ENCODE data around the gene MAML2. TPM values are rescaled to one million over a fixed set of nuclear protein-coding genes. Genes with fewer than 3 reads are reported as not detected.

Gene MAML2
- total RNA-seq, 1 experiment from 2014 or later, result 2.7 TPM

DNA sequence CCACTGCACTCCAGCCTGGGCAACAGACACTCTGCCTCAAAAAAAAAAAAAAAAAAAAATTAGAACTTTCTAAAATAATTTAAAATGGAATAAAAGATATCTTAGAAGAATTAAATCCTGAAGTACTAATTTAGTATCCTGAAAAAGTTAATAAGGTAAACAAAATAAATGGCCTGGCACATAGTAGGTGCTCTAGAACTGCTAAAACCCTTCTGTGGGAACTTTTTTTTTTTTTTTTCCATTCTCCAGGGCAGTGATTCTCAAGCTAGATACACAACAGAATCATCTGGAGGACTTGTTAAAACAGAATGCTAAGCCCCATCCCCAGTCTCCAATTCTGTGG is 65.3 kb downstream of the MAML2 start:
- H2AFZ ChIP-seq (ENCODE audit: low read length), result no peak overlapping the region
- no peak overlapping the region for H4K91ac ChIP-seq (ENCODE audit: insufficient read length, low read depth, low read length)
- no peak overlapping the region for H2BK15ac ChIP-seq (ENCODE audit: low read depth, low read length)
- H3K4ac ChIP-seq (ENCODE audit: low read depth, low read length), result no peak overlapping the region
- no peak overlapping the region for H3K14ac ChIP-seq (ENCODE audit: insufficient read depth, low read length)
- no peak overlapping the region for H2BK12ac ChIP-seq (ENCODE audit: insufficient read length, low read depth, low read length)
- H4K20me1 ChIP-seq (ENCODE audit: control insufficient read depth, insufficient read depth, insufficient read length), result no peaks in the 10 kb centered on the region
- H3T11ph ChIP-seq (ENCODE audit: low read length), result no peak overlapping the region
- peaks cover 36 to 37% of the 10 kb centered on the region in 2 experiments for H3K4me1 Mint-ChIP-seq
- H4K8ac ChIP-seq (replicated peaks; ENCODE audit: insufficient read length, low read depth, low read length), result no peak overlapping the region
- H3K9ac ChIP-seq (ENCODE audit: extremely low read depth, insufficient read length, low read length), result no peak overlapping the region
- no peak overlapping the region for H3K4me2 ChIP-seq (ENCODE audit: insufficient read depth, insufficient read length, low read length)
- no peaks in the 10 kb centered on the region for H3K27me3 ChIP-seq (ENCODE audit: insufficient read depth, low read length)
- no peaks in the 10 kb centered on the region for H3K36me3 Mint-ChIP-seq (ENCODE audit: insufficient read depth in 1 of 3, low read depth in 3 of 3)
- H3K9me3 Mint-ChIP-seq, result no peaks in the 10 kb centered on the region
- TF ChIP-seq, protein P1, sequence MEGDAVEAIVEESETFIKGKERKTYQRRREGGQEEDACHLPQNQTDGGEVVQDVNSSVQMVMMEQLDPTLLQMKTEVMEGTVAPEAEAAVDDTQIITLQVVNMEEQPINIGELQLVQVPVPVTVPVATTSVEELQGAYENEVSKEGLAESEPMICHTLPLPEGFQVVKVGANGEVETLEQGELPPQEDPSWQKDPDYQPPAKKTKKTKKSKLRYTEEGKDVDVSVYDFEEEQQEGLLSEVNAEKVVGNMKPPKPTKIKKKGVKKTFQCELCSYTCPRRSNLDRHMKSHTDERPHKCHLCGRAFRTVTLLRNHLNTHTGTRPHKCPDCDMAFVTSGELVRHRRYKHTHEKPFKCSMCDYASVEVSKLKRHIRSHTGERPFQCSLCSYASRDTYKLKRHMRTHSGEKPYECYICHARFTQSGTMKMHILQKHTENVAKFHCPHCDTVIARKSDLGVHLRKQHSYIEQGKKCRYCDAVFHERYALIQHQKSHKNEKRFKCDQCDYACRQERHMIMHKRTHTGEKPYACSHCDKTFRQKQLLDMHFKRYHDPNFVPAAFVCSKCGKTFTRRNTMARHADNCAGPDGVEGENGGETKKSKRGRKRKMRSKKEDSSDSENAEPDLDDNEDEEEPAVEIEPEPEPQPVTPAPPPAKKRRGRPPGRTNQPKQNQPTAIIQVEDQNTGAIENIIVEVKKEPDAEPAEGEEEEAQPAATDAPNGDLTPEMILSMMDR (conservative IDR thresholded peaks at IDR 0.05), result no peak
- H3K18ac ChIP-seq (ENCODE audit: insufficient read length, low read depth, low read length), result no peak overlapping the region
- H3K9me3 ChIP-seq (ENCODE audit: control insufficient read depth, low read depth, low read length), result no peaks in the 10 kb centered on the region
- no peak overlapping the region for H3K56ac ChIP-seq (ENCODE audit: insufficient read length, low read depth, low read length)
- no peak overlapping the region for H2BK20ac ChIP-seq (ENCODE audit: low read depth, low read length, poor library complexity, severe bottlenecking)
- H3K27me3 Mint-ChIP-seq (ENCODE audit: low read depth), result no peaks in the 10 kb centered on the region
- no peaks in the 10 kb centered on the region for H3K23me2 ChIP-seq (ENCODE audit: insufficient read length, low read depth, low read length, poor library complexity, severe bottlenecking)
- H2AK5ac ChIP-seq (ENCODE audit: insufficient read length, low read length), result no peak overlapping the region
- H3K79me1 ChIP-seq (ENCODE audit: insufficient read depth, low read depth, low read length, poor library complexity, severe bottlenecking), result no peaks in the 10 kb centered on the region
- no peak overlapping the region for H3K27ac Mint-ChIP-seq
- H3K27ac ChIP-seq (ENCODE audit: insufficient read length, low read depth, low read length), result no peak overlapping the region
- H2BK120ac ChIP-seq (ENCODE audit: low read depth, low read length, poor library complexity, severe bottlenecking), result no peak overlapping the region
- no peaks in the 10 kb centered on the region for H3K79me2 ChIP-seq (ENCODE audit: insufficient read depth, low read length)
- H3K4me3 Mint-ChIP-seq, result no peak overlapping the region
- no peak overlapping the region for H4K5ac ChIP-seq (ENCODE audit: insufficient read length, low read depth, low read length)
- H3K4me1 ChIP-seq (ENCODE audit: insufficient read depth, low read length), result peaks cover 10% of the 10 kb centered on the region; the same call in 1 of the 2 replicates
- H2BK5ac ChIP-seq (ENCODE audit: insufficient read length, low read length), result no peak overlapping the region
- no peak overlapping the region for H3K23ac ChIP-seq (ENCODE audit: insufficient read length, low read depth, low read length)
- no peak for DNase-seq
